Spinal cord (tissue), 10 donors: ENCODE measurements around the gene NFIB. TPM values are rescaled to one million over a fixed set of nuclear protein-coding genes. Genes with fewer than 3 reads are reported as not detected.

Experiments used
- DNase-seq, 6 donors: peaks; one replicate each; pipeline versions ENCODE4 v3.0.0 to v3.0.0-alpha.2; 2013 to 2015; ENCODE audit warnings: low spot score in 6 of 6, low read depth in 4 of 6
- H3K27ac ChIP-seq: one replicate; pipeline ENCODE4 v1.5.1; 2013; ENCODE audit warnings: low read depth, low read length, control low read depth
- H3K27me3 ChIP-seq: one replicate; pipeline ENCODE4 v1.6.1; 2013; ENCODE audit warnings: low read length; ENCODE audit not compliant: control insufficient read depth, insufficient read depth
- H3K36me3 ChIP-seq: one replicate; pipeline ENCODE4 v1.6.1; 2013; ENCODE audit warnings: low read length; ENCODE audit not compliant: control insufficient read depth, insufficient read depth
- H3K4me1 ChIP-seq: one replicate; pipeline ENCODE4 v1.6.1; 2013; ENCODE audit warnings: low read length; ENCODE audit not compliant: control insufficient read depth, insufficient read depth
- H3K4me3 ChIP-seq: one replicate; pipeline ENCODE4 v1.5.1; 2013; ENCODE audit warnings: low read depth, low read length, control low read depth
- H3K9me3 ChIP-seq: one replicate; pipeline ENCODE4 v1.6.1; 2013; ENCODE audit warnings: low read length; ENCODE audit not compliant: control insufficient read depth, insufficient read depth
- WGBS: methylation state at CpG from one replicate; pipeline ENCODE4 v1.1.5; 2013; ENCODE audit warnings: missing lambda C conversion rate; ENCODE audit not compliant: insufficient coverage; 5-methylcytosine and 5-hydroxymethylcytosine counted together
- polyA plus RNA-seq, 2 donors: library from polyadenylated mRNA; unstranded; fragments of 120-200 nt; gene quantifications; one replicate each; pipeline ENCODE4 v1.2.1, GENCODE V29; 2013; ENCODE audit not compliant: insufficient read length in 2 of 2
- total RNA-seq, 2 donors: library from RNA; depleted of rRNA in 1 of 2; stranded (reverse); fragments of 120-200 nt in 1 of 2; fragments of >200 nt in 1 of 2; gene quantifications; one replicate each; pipeline versions ENCODE4 v1.2.3 to v1.2.4, GENCODE V29; 2013 to 2014
- donor health status: healthy.

Gene NFIB
- total and polyA plus RNA-seq, 4 donors, result 56.4 to 97.5 (median 90.0) TPM

DNA sequence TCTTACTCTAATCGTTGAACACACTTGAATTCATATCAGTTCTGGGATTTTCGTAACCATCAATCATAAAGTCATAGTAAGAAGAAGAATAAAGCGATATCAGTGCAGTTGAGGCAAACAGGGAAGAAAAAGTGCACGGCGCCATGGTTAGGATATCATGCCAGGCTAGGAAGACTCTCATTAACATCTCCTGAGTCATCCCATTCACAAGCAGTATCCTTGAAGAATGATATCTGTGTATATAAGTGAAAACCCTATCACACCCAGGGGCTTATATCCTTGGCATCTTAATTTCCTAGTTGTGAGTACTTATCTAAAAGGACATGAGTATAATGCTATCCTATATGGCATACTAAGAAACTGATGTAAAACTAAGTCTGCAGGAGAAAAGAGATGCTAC is 38.6 kb downstream of the NFIB start:
- H3K36me3 ChIP-seq, result no peaks in the 10 kb centered on the region
- DNase-seq, result no peak
- no peak overlapping the region for H3K4me3 ChIP-seq
- H3K4me1 ChIP-seq, result peaks cover 6% of the 10 kb centered on the region
- H3K27me3 ChIP-seq, result no peaks in the 10 kb centered on the region
- H3K9me3 ChIP-seq, result no peaks in the 10 kb centered on the region
- 90% methylated on average over 2 of the region's 5 CpGs for WGBS
- H3K27ac ChIP-seq, result peak overlapping the region; percentile 77

- DNase-seq, result no peak
- no peaks in the 10 kb centered on the region for H3K27me3 ChIP-seq
These were observed 40.2 kb downstream of the NFIB start for GRCh38 chr9:14273696-14274121.

GRCh38 chr9:14272927-14273528 is 40.9 kb downstream of the NFIB start:
- WGBS, result 26% methylated on average over 4 of the region's 7 CpGs
- DNase-seq, result no peak
- no peak overlapping the region for H3K4me3 ChIP-seq
- H3K9me3 ChIP-seq, result no peaks in the 10 kb centered on the region
- no peaks in the 10 kb centered on the region for H3K27me3 ChIP-seq
- no peaks in the 10 kb centered on the region for H3K36me3 ChIP-seq
- H3K4me1 ChIP-seq, result peaks cover 6% of the 10 kb centered on the region
- peak overlapping the region; percentile 77 for H3K27ac ChIP-seq

More at GRCh38 chr9:14273696-14274121, 40.2 kb downstream of the NFIB start:
- Histone ChIP-seq H3K4me3 (no peak overlapping the region), H3K27ac (peak overlapping the region; percentile 77), H3K4me1 (peaks cover 6% of the 10 kb centered on the region), H3K36me3 (no peaks in the 10 kb centered on the region), H3K9me3 (no peaks in the 10 kb centered on the region)
- 10% methylated on average over 2 of the region's 4 CpGs for WGBS

GRCh38 chr9:14271093-14271673 is 42.8 kb downstream of the NFIB start:
- H3K4me3 ChIP-seq, result no peak overlapping the region

DNA sequence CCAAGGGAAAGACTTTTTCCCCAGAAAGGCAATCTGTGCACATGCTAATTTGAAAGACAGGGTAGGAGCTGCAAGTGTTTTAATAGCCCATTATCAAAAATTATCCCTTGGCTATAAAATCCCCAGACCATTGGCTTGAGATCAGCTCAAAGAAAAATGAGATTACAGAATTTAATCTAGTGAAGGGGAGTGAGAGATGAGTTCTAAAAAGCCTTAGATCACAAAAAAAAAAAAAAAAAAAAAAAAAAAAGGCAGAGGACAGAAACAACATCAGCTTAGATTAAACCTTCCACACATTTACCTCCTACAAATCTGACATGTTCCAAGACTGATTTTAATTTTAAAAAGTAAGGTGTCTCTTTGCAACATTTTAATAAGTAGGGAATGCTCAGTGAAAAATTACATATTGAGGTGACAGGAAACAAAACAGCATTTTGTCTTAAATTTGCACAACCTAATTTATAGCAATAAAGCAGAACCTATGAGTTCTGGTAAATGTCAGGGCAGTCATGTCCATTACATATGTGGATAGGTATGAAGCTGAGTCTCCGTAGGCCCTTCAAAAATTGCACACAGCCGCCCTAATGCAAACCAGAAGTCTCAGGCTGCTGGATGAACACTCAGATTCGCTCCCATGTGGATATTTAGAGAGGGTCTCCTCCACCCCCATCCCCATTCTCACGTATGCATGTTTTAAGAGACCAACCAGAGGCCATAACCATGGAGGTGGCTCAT is 43.4 kb downstream of the NFIB start:
- H3K27me3 ChIP-seq, result no peaks in the 10 kb centered on the region
- no peaks in the 10 kb centered on the region for H3K9me3 ChIP-seq
- H3K36me3 ChIP-seq, result no peaks in the 10 kb centered on the region
- WGBS, result no CpG with 5 or more reads among the region's 4 CpGs
- peak overlapping the region; percentile 53 for H3K27ac ChIP-seq
- no peak for DNase-seq
- peaks cover 6% of the 10 kb centered on the region for H3K4me1 ChIP-seq
- no peak overlapping the region for H3K4me3 ChIP-seq

More at GRCh38 chr9:14271093-14271673, 42.8 kb downstream of the NFIB start:
- Histone ChIP-seq H3K27ac (peak overlapping the region; percentile 53), H3K9me3 (no peaks in the 10 kb centered on the region), H3K27me3 (no peaks in the 10 kb centered on the region), H3K36me3 (no peaks in the 10 kb centered on the region), H3K4me1 (peaks cover 6% of the 10 kb centered on the region)
- WGBS, result 43% methylated on average over 1 of the region's 7 CpGs
- DNase-seq, result peak in 5 of 6 donors; percentile 40 to 93 (median 60)

- Histone ChIP-seq H3K4me1 (peaks cover 6% of the 10 kb centered on the region), H3K27me3 (no peaks in the 10 kb centered on the region), H3K9me3 (no peaks in the 10 kb centered on the region), H3K4me3 (no peak overlapping the region), H3K36me3 (no peaks in the 10 kb centered on the region), H3K27ac (no peak overlapping the region)
- DNase-seq, result no peak
These were observed 44.0 kb downstream of the NFIB start for GRCh38 chr9:14269916-14270315.

GRCh38 chr9:14263707-14264483 is 50.0 kb downstream of the NFIB start:
- WGBS, result 80% methylated on average over 1 of the region's 7 CpGs
- no peak for DNase-seq
- H3K9me3 ChIP-seq, result no peaks in the 10 kb centered on the region
- no peaks in the 10 kb centered on the region for H3K4me1 ChIP-seq
- no peaks in the 10 kb centered on the region for H3K36me3 ChIP-seq
- H3K27ac ChIP-seq, result no peak overlapping the region
- H3K4me3 ChIP-seq, result no peak overlapping the region
- no peaks in the 10 kb centered on the region for H3K27me3 ChIP-seq

DNA sequence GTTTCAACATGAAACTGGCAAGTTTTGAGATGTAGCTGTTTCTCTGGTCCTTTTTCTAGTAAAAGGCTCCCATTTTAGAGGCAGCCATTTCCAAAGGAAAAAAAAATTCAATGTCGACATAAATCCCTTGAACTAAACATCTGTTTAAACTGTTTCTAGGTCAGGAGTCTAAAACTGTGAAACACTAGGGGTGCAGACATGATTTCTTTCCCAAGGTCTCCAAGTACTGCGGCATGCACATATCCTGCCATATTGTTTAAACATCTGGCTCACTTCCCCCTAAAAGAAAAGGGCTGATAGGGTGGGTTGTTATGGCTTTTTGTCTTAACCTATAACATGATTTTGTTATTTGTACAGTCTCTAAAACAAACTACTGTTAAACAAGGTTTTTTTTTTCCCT is 51.1 kb downstream of the NFIB start:
- Histone ChIP-seq H3K4me3 (no peak overlapping the region), H3K4me1 (no peaks in the 10 kb centered on the region), H3K27me3 (no peaks in the 10 kb centered on the region), H3K27ac (no peak overlapping the region), H3K9me3 (no peaks in the 10 kb centered on the region), H3K36me3 (no peaks in the 10 kb centered on the region)
- WGBS, result no CpG with 5 or more reads among the region's 2 CpGs
- peak in 2 of 6 donors; percentile 35 to 40 for DNase-seq

- no peak overlapping the region for H3K27ac ChIP-seq
- H3K4me1 ChIP-seq, result no peaks in the 10 kb centered on the region
- H3K27me3 ChIP-seq, result no peaks in the 10 kb centered on the region
- WGBS, result 35% methylated on average over 2 of the region's 2 CpGs
- peak in 1 of 6 donors; percentile 51 for DNase-seq
- H3K4me3 ChIP-seq, result no peak overlapping the region
- H3K9me3 ChIP-seq, result no peaks in the 10 kb centered on the region
- H3K36me3 ChIP-seq, result no peaks in the 10 kb centered on the region
These were observed 52.3 kb downstream of the NFIB start for GRCh38 chr9:14261616-14262015.
